Activated CD8-positive, alpha-beta memory T cell treated with anti-CD3 and anti-CD28 coated beads for 24 hours (primary cell): ENCODE data around the gene SCART1.
"Not testable (repeated sequence)": the region's sequence is repeated elsewhere in the genome, so short reads cannot be mapped to it uniquely, and the experiment has no call there.

Experiments
- DNase-seq: peaks from one replicate; pipeline ENCODE4 v3.0.0-alpha.2; 2020

The SCART1 gene

GRCh38 chr10:133457100-133457841 lies 3.5 kb downstream of the SCART1 start:
- DNase-seq = no peak

- DNase-seq = no peak
Measured at GRCh38 chr10:133458021-133458709, 4.4 kb downstream of the SCART1 start.

GRCh38 chr10:133458710-133459453 lies 5.1 kb downstream of the SCART1 start:
- DNase-seq = no peak

GRCh38 chr10:133459454-133460207 lies 5.9 kb downstream of the SCART1 start:
- DNase-seq = no peak

- no peak for DNase-seq
Measured at GRCh38 chr10:133460208-133460769, 6.5 kb downstream of the SCART1 start.

GRCh38 chr10:133461027-133461426 lies 7.3 kb downstream of the SCART1 start:
- DNase-seq = no peak

GRCh38 chr10:133461841-133462240 lies 8.1 kb downstream of the SCART1 start:
- no peak for DNase-seq

- DNase-seq = no peak
Measured at GRCh38 chr10:133462512-133463305, 9.0 kb downstream of the SCART1 start.

- DNase-seq = no peak
Measured at GRCh38 chr10:133464582-133465031, 10.9 kb downstream of the SCART1 start.

GRCh38 chr10:133465191-133465949 lies 11.6 kb downstream of the SCART1 start:
- DNase-seq = no peak

- DNase-seq = no peak
Measured at GRCh38 chr10:133465950-133466474, 12.3 kb downstream of the SCART1 start.

- DNase-seq = no peak
Measured at GRCh38 chr10:133466683-133467275, 13.0 kb downstream of the SCART1 start.

- no peak for DNase-seq
Measured at GRCh38 chr10:133467286-133467911, 13.7 kb downstream of the SCART1 start.

- DNase-seq = not testable (repeated sequence)
Measured at GRCh38 chr10:133469205-133469604, 15.5 kb downstream of the SCART1 start.

- DNase-seq = no peak
Measured at GRCh38 chr10:133471300-133472109, 17.8 kb downstream of the SCART1 start.

GRCh38 chr10:133473270-133473669 lies 19.5 kb downstream of the SCART1 start:
- DNase-seq = no peak

- no peak for DNase-seq
Measured at GRCh38 chr10:133474027-133474426, 20.3 kb downstream of the SCART1 start.

- no peak for DNase-seq
Measured at GRCh38 chr10:133474665-133475424, 21.1 kb downstream of the SCART1 start.
